GM19328 (cell line): ENCODE measurements around the gene P3H3.
"Not testable (repeated sequence)": the region's sequence is repeated elsewhere in the genome, so short reads cannot be mapped to it uniquely, and the experiment has no call there.

ENCODE experiments used
- ATAC-seq: cut with Tn5 transposase; IDR thresholded peaks from one replicate; pipeline ENCODE4 v1.9.1; 2021; ENCODE audit warnings: mild to moderate bottlenecking, moderate library complexity; ENCODE audit not compliant: unreplicated experiment

P3H3 gene

GRCh38 chr12:6863033-6863432, 34.8 kb downstream of the P3H3 start:
- no peak for ATAC-seq

DNA sequence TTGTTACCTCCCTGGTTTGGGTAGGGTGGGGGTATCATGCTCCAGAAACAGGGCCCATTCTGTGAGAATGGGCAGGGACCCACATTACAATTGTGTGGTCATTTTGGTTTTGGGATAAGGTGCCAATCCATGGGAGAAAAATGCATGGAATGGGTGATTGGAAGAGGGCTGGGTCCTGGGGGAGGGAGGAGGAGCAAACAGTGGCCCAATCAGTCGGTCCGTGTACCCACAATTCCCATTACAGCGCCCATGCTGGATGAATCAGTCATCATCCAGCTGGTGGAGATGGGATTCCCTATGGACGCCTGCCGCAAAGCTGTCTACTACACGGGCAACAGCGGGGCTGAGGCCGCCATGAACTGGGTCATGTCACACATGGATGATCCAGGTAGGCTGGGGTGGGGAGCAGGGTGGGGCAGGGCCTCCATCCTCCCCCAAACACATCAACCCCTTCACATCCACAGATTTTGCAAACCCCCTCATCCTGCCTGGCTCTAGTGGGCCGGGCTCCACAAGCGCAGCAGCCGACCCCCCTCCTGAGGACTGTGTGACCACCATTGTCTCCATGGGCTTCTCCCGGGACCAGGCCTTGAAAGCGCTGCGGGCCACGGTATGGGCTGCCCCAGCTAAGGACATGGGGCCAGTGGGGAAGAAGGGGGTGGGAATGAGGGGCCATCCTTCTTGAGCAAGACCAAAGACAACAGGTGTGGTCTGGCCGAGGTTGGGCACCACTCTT, 35.5 kb downstream of the P3H3 start:
- no peak for ATAC-seq

GRCh38 chr12:6865307-6865706, 37.1 kb downstream of the P3H3 start:
- not testable (repeated sequence) for ATAC-seq

DNA sequence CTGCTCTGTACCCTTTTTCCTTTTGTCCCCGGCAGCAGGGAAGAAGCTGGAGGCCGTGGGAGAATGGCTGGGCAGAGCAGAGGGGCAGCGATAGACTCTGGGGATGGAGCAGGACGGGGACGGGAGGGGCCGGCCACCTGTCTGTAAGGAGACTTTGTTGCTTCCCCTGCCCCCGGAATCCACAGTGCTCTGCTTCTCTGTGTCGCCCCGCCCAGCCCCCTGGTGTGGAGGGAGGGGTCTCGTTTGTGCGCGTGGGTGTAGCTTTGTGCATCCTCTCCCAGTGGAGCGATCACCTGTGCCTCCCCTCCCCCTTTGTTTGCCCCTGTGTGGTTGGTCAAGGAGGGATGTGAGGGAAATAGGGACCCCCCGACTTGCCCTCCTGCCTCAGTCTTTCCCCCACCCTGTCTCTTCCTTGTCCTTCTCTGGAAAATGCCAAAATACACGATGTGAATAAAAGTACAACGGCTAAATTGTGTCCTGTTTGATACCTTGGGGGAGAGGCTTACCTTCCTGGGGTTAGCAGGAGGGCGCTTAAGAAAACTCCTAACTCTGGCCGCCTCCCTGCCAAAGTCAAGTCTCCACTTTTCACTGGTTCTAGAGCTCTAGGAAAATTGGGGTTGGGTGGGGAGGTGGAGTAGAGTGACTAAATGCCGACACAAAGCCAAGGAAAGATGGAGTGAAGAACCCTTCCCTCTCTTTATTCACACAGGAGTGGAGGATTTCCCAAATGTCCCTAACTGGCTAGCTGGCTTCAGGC, 38.1 kb downstream of the P3H3 start:
- no peak for ATAC-seq

DNA sequence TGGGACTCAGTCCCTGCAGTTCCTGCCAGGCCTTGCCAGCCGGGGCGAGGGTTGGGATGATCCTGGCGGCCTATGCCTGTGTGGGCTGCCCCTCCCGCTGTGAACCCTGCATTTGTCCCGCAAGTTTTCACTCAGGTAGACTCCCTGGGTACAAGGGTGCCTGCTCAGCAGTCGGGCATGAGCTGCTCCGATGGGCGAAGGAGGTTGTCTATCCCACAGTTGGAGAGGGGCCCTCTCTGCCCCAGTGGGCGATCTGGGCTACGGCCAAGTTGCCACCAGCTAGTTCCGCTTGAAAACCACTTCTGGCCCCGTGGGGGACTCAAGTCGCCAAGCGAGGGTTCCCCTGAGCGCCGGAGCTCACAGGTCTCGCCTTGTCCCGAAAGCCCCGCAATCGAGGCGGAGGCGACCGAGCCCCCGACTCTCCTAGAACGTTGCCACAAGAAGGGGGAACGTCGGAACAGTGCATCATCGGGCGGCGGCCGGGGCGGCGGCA, 38.8 kb downstream of the P3H3 start:
- ATAC-seq = peak; percentile 4

DNA sequence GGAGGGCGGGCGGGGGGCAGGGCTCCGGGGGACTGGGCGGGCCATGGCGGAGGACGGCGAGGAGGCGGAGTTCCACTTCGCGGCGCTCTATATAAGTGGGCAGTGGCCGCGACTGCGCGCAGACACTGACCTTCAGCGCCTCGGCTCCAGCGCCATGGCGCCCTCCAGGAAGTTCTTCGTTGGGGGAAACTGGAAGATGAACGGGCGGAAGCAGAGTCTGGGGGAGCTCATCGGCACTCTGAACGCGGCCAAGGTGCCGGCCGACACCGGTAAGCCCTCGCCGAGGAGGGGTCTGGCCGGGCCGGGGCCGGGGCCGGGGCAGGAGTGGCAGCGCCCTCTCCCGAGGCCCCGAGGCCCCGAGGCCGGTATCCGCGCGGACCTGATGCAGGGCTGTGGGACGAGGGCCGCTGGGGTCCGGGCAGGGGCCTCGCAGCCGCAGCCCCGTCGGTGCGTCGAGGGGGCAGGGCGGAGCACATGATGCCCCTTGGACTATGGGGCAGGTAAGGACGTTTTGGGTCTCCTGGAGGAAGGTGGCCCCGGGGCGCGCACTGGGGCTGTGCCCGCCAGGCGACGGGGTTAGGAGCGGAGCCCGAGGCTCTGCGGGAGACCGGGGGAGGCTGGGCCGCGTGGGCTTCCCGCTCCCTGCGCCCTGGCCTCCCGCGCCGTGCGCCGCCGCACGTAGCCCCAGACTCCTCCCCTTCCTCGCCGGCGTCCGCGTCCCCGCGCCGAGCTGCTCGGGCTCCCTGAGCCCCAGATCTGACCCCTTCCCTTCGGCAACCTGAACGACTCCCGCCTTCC, 39.4 kb downstream of the P3H3 start, which contains the start of gene TPI1:
TSS of gene TPI1 (plus strand) at position 119 of the 798 bp plus-strand sequence. CDS start at position 155, 36 bp downstream.
- peak; percentile 52 for ATAC-seq

DNA sequence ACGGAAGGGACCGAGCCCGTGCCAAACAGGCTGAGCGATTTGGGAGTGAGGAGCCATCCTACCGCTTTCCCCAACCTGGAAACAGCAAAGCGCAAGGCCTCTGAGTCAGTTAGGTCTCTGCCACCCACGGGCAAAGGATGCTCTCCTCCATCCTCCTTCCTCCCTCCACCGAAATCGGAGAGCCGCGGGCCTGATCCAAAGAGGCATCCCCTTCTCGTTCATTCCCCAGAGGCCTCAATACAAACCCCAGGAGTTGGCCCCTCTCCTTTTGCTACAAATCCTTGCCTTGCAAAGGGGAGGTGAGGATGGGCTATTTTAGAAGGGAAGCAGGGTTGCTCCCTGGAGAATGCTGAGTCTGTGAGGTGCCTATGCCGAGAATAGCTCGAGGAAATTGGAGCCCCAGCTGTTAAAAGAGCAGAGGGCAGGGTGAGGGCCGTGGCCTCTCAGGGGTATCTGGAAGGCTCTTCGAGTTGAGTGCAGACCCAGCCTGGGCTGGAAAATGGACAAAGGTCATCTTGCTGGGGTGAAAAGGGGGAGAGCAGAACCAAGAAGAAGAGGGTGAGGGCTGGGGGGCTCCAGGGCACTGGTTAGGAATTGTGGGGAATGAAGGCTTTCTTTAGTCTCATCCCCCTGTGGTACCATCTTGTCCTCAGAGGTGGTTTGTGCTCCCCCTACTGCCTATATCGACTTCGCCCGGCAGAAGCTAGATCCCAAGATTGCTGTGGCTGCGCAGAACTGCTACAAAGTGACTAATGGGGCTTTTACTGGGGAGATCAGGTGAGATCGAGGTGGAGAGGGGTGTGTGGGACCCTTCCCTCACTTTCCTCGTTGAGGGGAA, 40.2 kb downstream of the P3H3 start:
- no peak for ATAC-seq

- ATAC-seq = no peak
These were observed 41.1 kb downstream of the P3H3 start for GRCh38 chr12:6869049-6870021.

- ATAC-seq = not testable (repeated sequence)
These were observed 42.1 kb downstream of the P3H3 start for GRCh38 chr12:6870304-6870703.

DNA sequence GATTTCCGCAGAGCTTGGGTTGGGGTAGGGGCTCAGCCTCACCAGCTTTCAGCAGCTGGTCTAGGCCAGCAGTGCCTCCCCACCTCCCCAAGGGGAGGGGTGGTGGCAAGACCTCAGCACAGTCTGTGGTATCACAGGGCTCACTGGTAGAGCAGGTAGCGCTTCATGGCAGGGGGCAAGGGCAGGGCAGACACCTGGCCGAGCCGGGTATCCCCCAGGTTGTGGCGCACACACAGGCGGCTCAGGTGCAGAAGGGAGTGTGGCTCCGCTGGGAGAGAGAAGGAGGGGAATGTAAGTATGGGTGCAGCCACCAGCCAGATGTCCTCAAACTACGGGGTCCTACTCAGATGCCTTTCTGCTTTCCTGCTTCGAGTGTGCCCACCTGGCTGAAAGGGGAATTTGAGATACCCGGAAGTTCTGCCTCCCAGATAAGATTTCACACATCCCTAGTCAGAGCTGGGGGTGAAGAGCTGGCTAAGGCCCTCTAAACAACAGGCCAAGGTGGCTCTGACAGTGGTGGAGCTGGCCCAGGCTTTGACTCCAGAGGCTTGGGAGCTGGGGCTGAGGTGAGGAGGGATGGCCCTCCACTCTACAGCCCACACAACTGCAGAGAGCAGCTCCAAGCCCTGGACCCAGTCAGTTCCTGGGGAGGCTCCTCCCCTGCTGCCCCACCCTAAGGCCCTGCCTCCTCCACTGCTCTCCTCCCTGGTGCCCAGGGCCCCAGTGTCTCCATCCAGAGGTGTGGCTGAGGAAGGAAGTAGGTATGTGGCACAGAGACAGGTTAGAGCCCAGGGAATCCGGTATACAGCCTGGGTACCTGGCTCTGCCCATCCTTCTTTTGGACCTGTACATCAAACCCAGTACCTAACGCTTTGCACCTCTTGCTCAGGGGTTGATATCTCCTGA, 43.1 kb downstream of the P3H3 start:
- ATAC-seq = no peak

DNA sequence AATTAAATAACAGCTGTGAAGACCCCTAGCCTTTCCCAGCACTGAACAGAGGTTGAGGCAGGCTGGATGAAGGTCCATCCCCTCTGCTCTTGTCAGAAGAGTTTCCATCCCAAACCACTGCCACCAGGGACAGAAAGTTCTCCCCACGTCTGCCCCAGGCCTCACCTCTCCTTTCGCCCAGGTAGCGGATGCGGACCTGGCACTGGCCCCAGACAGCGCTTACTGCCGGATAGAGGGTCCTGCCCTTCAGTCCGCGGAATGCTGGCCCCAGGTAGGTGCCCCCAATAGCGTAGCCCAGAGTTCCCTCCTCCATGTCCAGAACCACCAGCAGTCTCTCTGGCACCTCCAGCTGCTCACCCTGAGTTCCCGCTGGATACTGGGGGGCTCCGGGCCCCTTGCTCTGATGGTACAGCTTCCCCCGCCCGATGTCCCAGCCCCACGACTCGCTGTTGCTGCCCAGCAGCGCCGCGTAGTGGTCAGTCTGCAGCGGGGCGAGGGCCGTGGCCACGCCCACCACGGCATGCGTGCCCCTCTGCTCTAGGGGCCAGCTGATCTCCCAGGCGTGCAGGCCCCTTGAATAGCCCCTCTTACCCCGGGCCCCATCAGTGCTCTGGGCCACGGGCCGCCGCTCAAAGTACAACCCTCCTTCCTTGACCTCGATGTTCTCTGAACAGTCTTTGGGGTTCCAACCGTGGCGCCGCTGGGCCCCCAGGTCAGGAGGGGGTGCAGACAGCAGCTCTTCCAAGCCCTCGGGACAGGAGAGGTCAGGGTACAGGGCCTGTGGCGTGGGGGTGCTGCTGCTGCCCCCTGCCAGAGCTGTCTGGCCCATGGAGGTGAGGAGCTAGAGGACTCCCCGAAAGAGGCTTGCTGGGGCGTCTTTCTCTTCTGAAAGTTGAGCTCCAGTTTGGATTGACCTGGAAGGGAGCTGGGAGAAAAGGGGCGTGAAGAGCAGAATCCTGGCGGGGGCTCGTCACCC, 44.2 kb downstream of the P3H3 start:
- no peak for ATAC-seq

GRCh38 chr12:6873094-6874014, 45.1 kb downstream of the P3H3 start, which contains the start of gene SPSB2:
Gene SPSB2 (minus strand): TSS chr12:6873303. CDS start chr12:6872901, 402 bp downstream.
- peak; percentile 75 for ATAC-seq

DNA sequence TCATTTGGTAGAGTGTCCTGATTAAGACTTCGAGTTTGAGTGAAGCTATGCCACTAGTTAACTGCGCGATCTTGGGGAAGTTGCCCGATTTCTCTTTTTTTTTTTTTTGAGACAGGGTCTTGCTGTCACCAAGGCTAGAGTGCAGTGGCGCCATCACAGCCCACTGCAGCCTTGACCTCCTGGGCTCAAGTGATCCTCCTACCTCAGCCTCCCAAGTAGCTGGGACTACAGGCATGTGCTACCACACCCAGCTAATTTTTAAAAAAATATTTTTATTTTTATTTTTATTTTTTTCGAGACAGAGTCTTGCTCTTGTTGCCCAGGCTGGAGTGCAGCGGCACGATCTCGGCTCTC, 45.8 kb downstream of the P3H3 start:
- ATAC-seq = not testable (repeated sequence)

GRCh38 chr12:6879824-6880223, 51.6 kb downstream of the P3H3 start:
- not testable (repeated sequence) for ATAC-seq

DNA sequence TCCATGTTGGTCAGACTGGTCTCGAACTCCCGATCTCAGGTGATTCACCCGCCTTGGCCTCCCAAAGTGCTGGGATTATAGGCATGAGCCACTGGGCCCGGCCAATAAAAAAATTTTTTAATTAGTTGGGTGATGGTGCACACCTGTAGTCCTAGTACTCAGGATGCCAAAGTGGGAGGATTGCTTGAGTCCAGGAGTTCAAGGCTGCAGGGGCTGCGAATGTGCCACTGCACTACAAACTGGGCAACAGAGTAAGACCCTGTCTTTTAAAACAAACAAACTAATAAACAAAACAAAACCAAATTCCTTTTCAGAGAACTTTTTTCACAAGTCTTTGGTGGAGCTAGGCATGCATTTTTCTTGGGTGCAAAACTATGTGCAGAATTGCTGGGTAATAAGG, 55.0 kb downstream of the P3H3 start:
- ATAC-seq = no peak

DNA sequence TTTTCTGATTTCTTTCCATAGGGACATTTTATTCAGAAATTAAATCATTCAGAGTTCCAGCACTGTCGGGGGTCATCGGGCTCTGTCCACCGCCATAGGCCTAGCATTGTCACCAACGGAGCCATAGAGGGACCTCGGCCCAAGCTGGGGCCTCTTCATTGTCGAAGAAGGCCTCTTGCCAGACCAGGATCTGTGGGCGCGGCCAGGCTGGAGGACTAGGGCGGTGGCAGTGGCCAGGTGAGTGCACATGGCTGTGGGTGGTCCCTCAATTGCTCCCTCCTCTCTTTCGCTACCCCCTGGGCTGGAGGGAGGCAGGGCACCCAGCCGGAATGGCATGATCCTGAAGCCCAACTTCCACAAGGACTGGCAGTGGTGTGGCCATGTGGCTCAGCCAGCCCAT, 55.5 kb downstream of the P3H3 start:
- ATAC-seq = no peak
